ENCODE results near the gene VSTM2B. TPM values are rescaled to one million over a fixed set of nuclear protein-coding genes. Genes with fewer than 3 reads are reported as not detected.

VSTM2B gene
- total RNA-seq, 3 donors from 2014 or later: not detected

DNA sequence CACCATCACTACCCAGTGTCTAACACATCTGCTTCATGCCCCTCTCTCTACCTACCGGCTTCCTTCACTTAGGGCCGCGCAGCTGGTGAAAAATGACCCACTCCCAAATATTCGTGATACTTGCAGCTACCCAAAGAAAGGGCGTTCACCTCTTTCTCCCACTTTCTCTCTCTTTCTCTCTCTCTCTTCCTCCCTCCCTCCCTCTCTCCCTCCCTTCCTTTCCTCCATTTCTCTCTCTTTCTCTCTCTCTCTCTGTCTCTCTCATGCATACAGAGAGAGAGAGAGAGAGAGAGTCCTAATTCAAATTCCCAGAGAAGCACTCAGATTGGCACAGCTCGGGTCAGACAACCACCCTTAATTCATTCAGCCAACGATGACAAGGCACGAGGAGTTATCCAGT, 52.6 kb downstream of the VSTM2B start:
- no peak for DNase-seq
- Mint-ChIP-seq H3K36me3 (ENCODE audit: insufficient read depth) (no peaks in the 10 kb centered on the region), H3K9me3 (peaks cover 9% of the 10 kb centered on the region), H3K4me1 (ENCODE audit: low read depth) (peaks cover 18% of the 10 kb centered on the region), H3K4me3 (no peak overlapping the region), H3K27me3 (ENCODE audit: low read depth) (peaks cover 42% of the 10 kb centered on the region)
- ATAC-seq: no peak

DNA sequence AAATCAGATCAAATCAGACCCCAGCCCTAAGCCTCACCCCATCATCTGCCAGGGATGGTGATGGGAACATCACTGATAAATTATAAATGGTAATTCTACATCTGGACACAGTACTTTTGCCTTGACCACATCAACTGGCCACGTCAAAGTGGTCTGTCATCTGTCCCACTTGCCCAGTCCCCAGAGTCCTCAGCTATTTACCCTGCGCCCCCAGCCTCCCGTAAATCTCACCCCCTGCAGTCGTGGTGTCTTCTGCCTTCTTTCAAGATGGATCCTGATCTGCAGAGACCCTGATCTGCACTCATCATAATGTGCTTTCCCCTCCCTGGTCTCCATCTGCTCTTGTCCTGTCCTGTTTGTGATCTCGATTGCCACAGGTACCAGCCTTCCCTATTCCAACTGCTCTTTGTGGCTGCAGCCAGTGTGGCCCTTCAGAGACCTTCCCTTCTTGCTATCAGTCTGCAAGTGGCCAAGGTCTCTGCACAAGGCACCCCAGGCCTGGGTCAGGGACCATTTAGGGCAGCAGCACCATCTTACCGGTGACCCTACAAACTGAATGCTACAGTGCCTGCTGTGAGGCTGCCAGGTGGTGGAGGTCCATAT, 53.6 kb downstream of the VSTM2B start:
- H3K36me3 Mint-ChIP-seq (ENCODE audit: insufficient read depth): no peaks in the 10 kb centered on the region

DNA sequence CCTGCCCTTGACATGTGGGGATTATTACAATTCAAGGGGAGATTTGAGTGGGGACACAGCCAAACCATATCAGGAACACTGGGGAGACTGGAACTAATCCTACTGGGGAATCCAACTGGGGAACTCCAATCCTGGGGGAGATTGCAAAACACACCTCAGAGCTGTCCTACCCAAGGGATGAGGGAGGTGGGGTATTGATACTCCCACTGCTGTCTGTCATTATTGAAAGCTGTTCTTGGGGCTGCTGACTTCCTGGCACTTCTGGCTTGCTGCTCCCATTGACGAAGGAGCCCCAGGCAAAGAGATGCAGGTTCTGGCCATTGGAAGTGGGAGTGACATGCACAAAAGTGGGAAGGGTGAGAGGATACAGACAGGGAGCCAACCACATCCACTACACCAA, 55.6 kb downstream of the VSTM2B start:
- Mint-ChIP-seq H3K4me3 (no peak overlapping the region), H3K36me3 (ENCODE audit: insufficient read depth) (no peaks in the 10 kb centered on the region), H3K27me3 (ENCODE audit: low read depth) (peaks cover 24% of the 10 kb centered on the region), H3K4me1 (ENCODE audit: low read depth) (peaks cover 12% of the 10 kb centered on the region), H3K9me3 (peaks cover 9% of the 10 kb centered on the region)
- DNase-seq (no peak), ATAC-seq (no peak)

More for the DNA sequence above, 53.6 kb downstream of the VSTM2B start:
- peaks cover 19% of the 10 kb centered on the region for H3K4me1 Mint-ChIP-seq (ENCODE audit: low read depth)
- no peak for ATAC-seq
- H3K4me3 Mint-ChIP-seq: no peak overlapping the region
- peaks cover 9% of the 10 kb centered on the region for H3K9me3 Mint-ChIP-seq
- no peak for DNase-seq
- H3K27me3 Mint-ChIP-seq (ENCODE audit: low read depth): peaks cover 35% of the 10 kb centered on the region

DNA sequence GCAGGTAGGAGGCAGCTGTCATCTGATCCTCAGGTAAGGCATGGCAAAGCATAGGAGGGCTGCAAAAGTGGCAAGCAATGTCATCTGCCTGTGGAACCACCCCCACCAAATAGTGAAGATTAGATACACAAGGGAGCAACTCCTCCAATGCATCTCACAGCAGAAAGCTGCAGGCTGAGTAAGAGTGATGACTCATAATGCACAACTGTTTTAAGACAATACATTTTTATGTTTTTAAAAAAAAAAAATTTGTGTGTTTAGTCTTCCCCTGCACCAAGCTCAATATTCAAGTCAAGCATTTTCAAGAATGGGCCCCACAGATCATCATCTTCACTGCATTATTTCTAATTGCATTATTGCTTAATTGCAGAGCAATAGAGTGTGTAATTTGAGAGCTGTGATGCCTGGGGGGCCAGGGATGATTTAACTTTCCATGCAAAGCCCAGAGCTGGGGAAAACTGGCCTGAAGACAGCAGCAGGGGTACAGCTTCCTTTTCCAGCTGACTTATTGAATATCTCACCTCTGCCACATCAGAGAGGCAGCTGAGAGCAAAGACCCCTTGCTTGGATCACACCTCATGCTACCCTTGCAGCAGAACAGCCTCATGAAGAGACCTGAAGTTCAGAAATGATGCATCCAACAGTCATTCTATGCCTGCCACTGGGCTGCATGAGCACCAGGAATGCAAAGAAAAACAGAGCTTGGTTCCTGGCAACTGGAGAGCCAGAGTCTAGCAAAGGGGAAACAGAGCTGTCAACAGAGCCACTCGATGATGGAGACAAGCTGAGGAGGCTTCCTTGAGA, 57.6 kb downstream of the VSTM2B start:
- Mint-ChIP-seq H3K4me1 (ENCODE audit: low read depth) (peaks cover 12% of the 10 kb centered on the region), H3K9me3 (peaks cover 9% of the 10 kb centered on the region), H3K27me3 (ENCODE audit: low read depth) (peaks cover 13% of the 10 kb centered on the region), H3K36me3 (ENCODE audit: insufficient read depth) (no peaks in the 10 kb centered on the region), H3K4me3 (no peak overlapping the region)
- DNase-seq (no peak), ATAC-seq (peak in 1 of 2 donors; percentile 20)

DNA sequence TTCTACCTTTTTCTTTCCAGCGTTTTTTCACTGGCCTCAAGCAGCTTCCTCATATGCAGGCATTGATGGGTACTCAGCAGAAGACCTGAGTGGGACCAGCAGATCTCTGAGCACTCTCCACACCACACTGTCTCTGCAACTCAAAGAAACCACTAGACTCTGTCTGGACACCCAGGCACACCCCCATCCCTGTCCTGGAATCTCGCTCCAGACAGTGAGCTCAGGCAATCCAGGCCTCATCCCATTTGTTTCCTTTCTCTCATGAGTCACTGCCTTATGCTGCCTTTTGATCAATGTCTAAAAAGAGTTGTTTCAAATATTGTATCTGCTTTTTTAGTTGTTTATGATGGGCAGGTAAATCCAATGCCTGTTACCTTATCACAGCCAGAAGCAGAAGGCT, 60.6 kb downstream of the VSTM2B start:
- no peak for ATAC-seq
- Mint-ChIP-seq H3K27me3 (ENCODE audit: low read depth) (peaks cover 13% of the 10 kb centered on the region), H3K4me1 (ENCODE audit: low read depth) (peaks cover 12% of the 10 kb centered on the region), H3K9me3 (peaks cover 6% of the 10 kb centered on the region), H3K4me3 (no peak overlapping the region), H3K36me3 (ENCODE audit: insufficient read depth) (no peaks in the 10 kb centered on the region)
- no peak for DNase-seq

DNA sequence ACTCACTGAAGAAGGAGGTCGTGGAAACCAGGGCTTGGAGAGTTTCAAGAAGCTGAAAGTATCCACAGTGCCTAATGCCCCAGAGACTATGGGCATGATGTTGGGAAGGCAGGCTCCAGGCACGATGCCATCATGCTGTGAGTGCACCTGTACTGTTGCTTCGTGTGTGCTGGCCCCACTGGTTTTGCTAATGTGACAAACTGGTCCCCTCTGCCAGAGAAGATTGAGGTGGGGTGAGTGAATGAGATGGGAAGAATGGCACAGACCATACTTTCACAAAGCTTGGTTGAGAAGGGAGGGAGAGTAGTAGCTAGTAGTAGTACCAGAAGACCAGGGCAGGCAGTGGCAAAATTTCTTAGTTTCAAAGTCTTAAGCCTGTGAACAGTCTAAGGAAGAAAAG, 61.3 kb downstream of the VSTM2B start:
- H3K27me3 Mint-ChIP-seq (ENCODE audit: low read depth): peaks cover 13% of the 10 kb centered on the region
- H3K4me1 Mint-ChIP-seq (ENCODE audit: low read depth): peaks cover 12% of the 10 kb centered on the region
- DNase-seq: no peak
- ATAC-seq: no peak
- H3K9me3 Mint-ChIP-seq: peaks cover 3% of the 10 kb centered on the region
- no peaks in the 10 kb centered on the region for H3K36me3 Mint-ChIP-seq (ENCODE audit: insufficient read depth)
- no peak overlapping the region for H3K4me3 Mint-ChIP-seq

DNA sequence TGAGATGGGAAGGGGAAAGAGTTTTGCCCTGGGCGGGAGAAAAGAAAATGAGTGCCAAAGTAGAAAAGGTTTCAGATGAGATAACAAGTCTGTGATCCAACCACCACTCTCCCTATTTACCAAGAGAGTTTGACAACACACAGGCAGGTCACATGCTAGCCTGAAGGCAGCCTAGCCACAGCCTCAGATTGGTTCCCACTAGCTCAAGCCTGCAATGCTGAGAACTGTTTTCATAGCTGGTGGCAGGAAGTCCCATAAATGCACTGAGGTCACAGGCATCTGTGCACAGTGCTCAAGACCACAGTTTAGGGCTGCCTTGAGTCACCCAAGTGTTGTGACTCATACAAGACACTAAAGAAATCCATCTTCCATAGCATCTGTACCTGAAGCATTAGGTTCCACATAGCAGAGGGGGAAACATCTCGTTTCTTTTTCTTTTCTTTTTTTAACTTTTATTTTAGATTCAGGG, 61.8 kb downstream of the VSTM2B start:
- peaks cover 12% of the 10 kb centered on the region for H3K4me1 Mint-ChIP-seq (ENCODE audit: low read depth)
- DNase-seq: peak; percentile 39
- no peak overlapping the region for H3K4me3 Mint-ChIP-seq
- ATAC-seq: peak; percentile 99
- H3K36me3 Mint-ChIP-seq (ENCODE audit: insufficient read depth): no peaks in the 10 kb centered on the region
- peaks cover 16% of the 10 kb centered on the region for H3K27me3 Mint-ChIP-seq (ENCODE audit: low read depth)
- H3K9me3 Mint-ChIP-seq: peaks cover 3% of the 10 kb centered on the region

DNA sequence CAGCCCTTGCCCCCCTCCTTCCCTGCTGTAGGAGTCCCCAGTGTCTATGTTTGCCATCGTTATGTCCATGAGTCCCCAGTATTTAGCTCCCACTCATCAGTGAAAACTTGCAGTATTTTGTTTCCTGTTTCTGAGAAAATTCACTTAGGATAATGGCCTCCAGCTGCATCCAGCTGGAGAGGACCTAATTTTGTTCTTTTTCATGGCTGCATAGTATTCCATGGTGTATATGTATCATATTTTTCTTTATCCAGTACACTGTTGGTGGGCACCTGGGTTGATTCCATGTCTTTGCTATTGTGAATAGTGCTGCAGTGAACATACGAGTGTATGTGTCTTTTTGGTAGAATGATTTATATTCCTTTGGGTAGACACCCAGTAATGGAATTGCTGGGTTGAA, 62.3 kb downstream of the VSTM2B start:
- Mint-ChIP-seq H3K9me3 (peaks cover 3% of the 10 kb centered on the region), H3K27me3 (ENCODE audit: low read depth) (peaks cover 19% of the 10 kb centered on the region), H3K4me1 (ENCODE audit: low read depth) (peaks cover 12% of the 10 kb centered on the region), H3K4me3 (no peak overlapping the region), H3K36me3 (ENCODE audit: insufficient read depth) (no peaks in the 10 kb centered on the region)
- DNase-seq (no peak), ATAC-seq (no peak)

DNA sequence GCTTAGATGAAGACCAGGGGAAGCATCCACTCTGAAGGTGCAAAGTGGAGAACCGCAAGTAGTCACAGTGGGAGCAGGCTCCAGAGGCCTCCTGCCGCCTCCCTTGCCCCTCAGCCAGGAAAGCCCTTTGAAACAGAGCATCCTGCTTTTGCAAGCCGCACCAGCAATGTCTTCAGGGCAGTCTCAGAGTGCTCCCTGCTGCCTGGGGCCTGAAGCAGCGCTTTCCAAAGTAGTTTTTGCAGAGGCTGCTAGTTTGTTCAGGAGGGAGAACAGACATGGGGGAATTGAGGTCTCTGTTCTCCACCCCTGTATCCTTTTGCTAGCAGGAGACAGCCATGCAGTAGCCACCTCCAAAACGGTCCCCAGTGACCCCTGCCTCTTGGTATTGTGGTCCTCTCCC, 64.5 kb downstream of the VSTM2B start:
- no peak overlapping the region for H3K4me3 Mint-ChIP-seq

DNA sequence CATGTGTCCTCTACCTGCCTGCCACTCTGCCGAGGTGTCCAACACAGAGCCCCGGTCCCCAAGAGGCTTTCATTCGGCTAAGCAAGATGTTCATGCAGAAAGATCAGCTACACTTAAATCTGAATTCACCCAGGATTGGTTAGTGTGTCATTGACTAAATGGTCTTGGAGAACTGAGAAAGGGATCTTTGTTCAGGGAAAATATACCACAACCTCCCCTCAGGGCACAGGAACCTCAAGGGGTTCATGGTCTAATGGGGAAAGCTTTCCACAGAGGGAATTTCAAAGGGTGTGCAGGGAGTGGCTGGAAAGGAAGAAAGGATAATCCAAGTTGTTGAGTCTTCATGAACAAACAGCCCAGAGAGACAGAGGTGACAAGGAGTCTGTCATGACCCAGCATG, 65.9 kb downstream of the VSTM2B start:
- ATAC-seq: no peak
- peaks cover 38% of the 10 kb centered on the region for H3K27me3 Mint-ChIP-seq (ENCODE audit: low read depth)
- H3K4me1 Mint-ChIP-seq (ENCODE audit: low read depth): peaks cover 9% of the 10 kb centered on the region
- peaks cover 3% of the 10 kb centered on the region for H3K9me3 Mint-ChIP-seq
- H3K4me3 Mint-ChIP-seq: no peak overlapping the region
- no peaks in the 10 kb centered on the region for H3K36me3 Mint-ChIP-seq (ENCODE audit: insufficient read depth)
- DNase-seq: no peak

More for the DNA sequence above, 64.5 kb downstream of the VSTM2B start:
- Mint-ChIP-seq H3K36me3 (ENCODE audit: insufficient read depth) (no peaks in the 10 kb centered on the region), H3K27me3 (ENCODE audit: low read depth) (peaks cover 37% of the 10 kb centered on the region), H3K4me1 (ENCODE audit: low read depth) (peaks cover 10% of the 10 kb centered on the region), H3K9me3 (peaks cover 3% of the 10 kb centered on the region)
- DNase-seq (no peak), ATAC-seq (no peak)

DNA sequence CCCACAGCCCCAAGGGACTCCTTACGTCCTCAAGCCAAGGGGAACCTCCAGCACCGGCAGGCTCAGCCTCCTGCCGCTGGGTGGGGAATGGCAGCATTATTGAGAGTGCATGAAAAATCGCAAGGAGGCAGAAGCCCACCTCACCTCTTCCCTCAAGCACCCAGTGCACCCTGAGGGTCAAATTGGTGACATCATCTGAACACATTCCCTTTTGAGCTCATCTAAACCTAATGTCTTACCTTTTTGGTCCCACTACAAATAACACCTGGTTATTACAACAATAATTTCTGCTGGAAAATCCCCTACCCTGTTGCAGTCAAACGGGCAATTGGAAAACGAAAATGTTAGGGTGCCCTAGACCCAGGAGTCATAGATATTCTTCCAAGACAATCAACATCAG, 68.1 kb downstream of the VSTM2B start:
- ATAC-seq: no peak
- peaks cover 3% of the 10 kb centered on the region for H3K9me3 Mint-ChIP-seq
- no peaks in the 10 kb centered on the region for H3K36me3 Mint-ChIP-seq (ENCODE audit: insufficient read depth)
- no peak overlapping the region for H3K4me3 Mint-ChIP-seq
- peaks cover 41% of the 10 kb centered on the region for H3K27me3 Mint-ChIP-seq (ENCODE audit: low read depth)
- H3K4me1 Mint-ChIP-seq (ENCODE audit: low read depth): no peaks in the 10 kb centered on the region
- no peak for DNase-seq

DNA sequence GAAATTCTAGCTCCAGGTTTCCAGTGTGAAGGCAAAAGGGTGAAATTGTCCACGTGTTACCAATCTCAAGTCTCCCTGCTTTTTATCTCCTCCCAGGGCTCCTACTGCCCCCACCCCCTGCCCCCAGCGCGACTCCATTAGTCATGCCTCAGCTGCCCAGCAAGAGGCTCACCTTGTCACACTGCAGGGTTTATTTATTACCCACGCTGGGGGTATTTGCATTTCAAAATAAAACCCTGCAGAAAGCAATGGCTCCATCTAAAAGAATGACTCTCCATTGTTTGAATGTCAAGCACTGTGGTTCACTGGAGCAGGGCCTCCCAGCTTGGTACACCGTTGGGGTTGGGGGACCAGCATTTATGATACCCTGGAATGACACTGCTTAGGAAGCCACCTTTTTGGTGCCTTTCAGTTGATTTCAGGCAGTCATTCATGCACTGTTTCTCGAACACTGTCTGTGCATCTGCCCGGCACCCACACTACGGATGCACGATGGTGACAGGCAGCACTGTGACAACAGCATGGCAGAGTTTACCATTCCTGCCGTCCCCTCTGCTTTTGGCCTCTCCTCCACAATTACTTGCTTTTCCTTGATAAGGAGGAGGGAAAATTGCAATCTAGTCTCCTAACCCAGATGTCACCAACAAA, 70.4 kb downstream of the VSTM2B start:
- H3K36me3 Mint-ChIP-seq (ENCODE audit: insufficient read depth): no peaks in the 10 kb centered on the region
- ATAC-seq: no peak

DNA sequence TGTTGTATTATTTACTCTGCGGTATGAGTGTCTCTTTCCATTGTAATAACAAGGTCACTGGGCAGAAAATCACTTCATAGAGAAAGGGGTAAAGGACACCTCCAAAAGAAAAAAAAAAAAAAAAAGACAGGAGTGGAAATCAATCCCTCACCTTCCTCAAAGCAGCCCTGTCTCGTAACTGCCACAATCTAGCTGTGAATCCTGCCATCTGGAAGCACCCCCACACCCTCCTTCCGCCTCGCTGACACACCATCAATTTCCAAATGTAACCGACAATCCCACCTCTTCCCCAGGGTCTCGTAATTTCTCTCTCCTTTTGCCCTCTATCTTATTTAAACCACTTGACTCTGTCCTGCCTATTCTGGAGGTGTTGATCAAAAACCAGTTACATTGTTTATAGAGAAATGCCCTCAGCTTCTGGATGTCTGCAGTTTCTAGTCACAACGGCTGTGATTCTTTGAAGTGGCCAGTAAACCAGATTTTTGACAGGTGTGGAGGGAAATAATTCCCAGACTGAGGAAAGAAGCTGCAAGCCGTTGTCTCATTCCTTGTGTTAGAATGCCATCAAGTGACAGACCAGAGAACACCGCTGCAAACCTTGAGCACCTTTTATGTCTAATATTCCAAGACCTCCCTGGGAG, 71.2 kb downstream of the VSTM2B start:
- no peak for DNase-seq
- Mint-ChIP-seq H3K27me3 (ENCODE audit: low read depth) (peaks cover 34% of the 10 kb centered on the region), H3K4me3 (no peak overlapping the region)

More for the DNA sequence above, 70.4 kb downstream of the VSTM2B start:
- Mint-ChIP-seq H3K27me3 (ENCODE audit: low read depth) (peaks cover 35% of the 10 kb centered on the region), H3K4me1 (ENCODE audit: low read depth) (no peaks in the 10 kb centered on the region), H3K9me3 (no peaks in the 10 kb centered on the region), H3K4me3 (no peak overlapping the region)
- DNase-seq: no peak

DNA sequence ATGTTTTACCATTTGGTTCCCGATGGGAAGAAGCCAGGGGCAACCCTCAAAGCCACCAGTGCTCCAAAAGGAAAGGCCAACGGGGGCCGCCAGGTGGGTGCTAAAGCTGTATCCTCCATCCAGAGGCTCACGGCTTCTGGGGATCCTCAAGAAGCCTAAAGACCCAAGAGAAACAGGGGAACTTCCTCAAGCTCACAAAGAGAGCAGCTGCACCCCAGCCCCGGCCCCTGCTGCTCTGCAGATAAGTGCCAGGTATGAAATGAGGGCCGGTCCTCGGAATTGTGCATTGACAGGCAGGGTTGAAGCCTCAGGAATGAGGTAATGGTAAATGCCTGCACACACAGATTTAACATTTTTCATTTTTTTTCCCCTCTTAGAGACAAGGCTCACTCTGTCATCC, 72.2 kb downstream of the VSTM2B start:
- Mint-ChIP-seq H3K9me3 (no peaks in the 10 kb centered on the region), H3K27me3 (ENCODE audit: low read depth) (peaks cover 27% of the 10 kb centered on the region), H3K4me1 (ENCODE audit: low read depth) (no peaks in the 10 kb centered on the region), H3K4me3 (no peak overlapping the region), H3K36me3 (ENCODE audit: insufficient read depth) (no peaks in the 10 kb centered on the region)
- ATAC-seq (no peak), DNase-seq (no peak)

More for the DNA sequence above, 71.2 kb downstream of the VSTM2B start:
- Mint-ChIP-seq H3K9me3 (no peaks in the 10 kb centered on the region), H3K36me3 (ENCODE audit: insufficient read depth) (no peaks in the 10 kb centered on the region), H3K4me1 (ENCODE audit: low read depth) (no peaks in the 10 kb centered on the region)
- no peak for ATAC-seq
